ENCODE data around the gene NFKBIL1.

GRCh38 chr6:31534011-31534410 lies 13.4 kb upstream of the NFKBIL1 start:
- TF ChIP-seq CTCF (IDR thresholded peaks at IDR 0.05; ENCODE audit: low read depth, low read length) (no peak), EZH2phosphoT487 (IDR thresholded peaks at IDR 0.05; ENCODE audit: low read depth) (no peak)

Measured in OCI-LY3 (cell line).